Smooth muscle cell (in vitro differentiated cells): ENCODE measurements around the gene PTGIS. TPM values are rescaled to one million over a fixed set of nuclear protein-coding genes. Genes with fewer than 3 reads are reported as not detected.
"Not testable (repeated sequence)": the region's sequence is repeated elsewhere in the genome, so short reads cannot be mapped to it uniquely, and the experiment has no call there.

ENCODE experiments used
- DNase-seq: peaks from one replicate; lab custom pipeline; 2025; ENCODE audit not compliant: unreplicated experiment; lab: John Stamatoyannopoulos, UW
- H2AFZ ChIP-seq: fragments of 200-600 bp; sonication (generic); 2 replicates; pipeline ENCODE4 v1.6.0; 2016; ENCODE audit warnings: antibody characterized with exemption, low read depth, mild to moderate bottlenecking
- H3F3A ChIP-seq: fragments of 200-600 bp; sonication (generic); 2 replicates; pipeline ENCODE4 v1.6.0; 2017; ENCODE audit warnings: antibody characterized with exemption, low read depth
- H3K27ac ChIP-seq: fragments of 200-600 bp; sonication (generic); 2 replicates; pipeline ENCODE4 v1.5.1; 2016; ENCODE audit warnings: low read depth, mild to moderate bottlenecking
- H3K27me3 ChIP-seq: fragments of 200-600 bp; sonication (generic); 2 replicates; pipeline ENCODE4 v1.6.1; 2016; ENCODE audit warnings: low read depth, mild to moderate bottlenecking
- H3K36me3 ChIP-seq: fragments of 200-600 bp; sonication (generic); 2 replicates; pipeline ENCODE4 v1.5.1; 2016; ENCODE audit warnings: low read depth
- H3K4me1 ChIP-seq: fragments of 200-600 bp; sonication (generic); 2 replicates; pipeline ENCODE4 v1.5.1; 2016; ENCODE audit warnings: low read depth
- H3K4me2 ChIP-seq: fragments of 200-600 bp; sonication (generic); 2 replicates; pipeline ENCODE4 v1.6.0; 2016; ENCODE audit warnings: mild to moderate bottlenecking
- H3K4me3 ChIP-seq: fragments of 200-600 bp; sonication (generic); 2 replicates; pipeline ENCODE4 v1.5.1; 2016; ENCODE audit warnings: mild to moderate bottlenecking
- H3K79me2 ChIP-seq: fragments of 200-600 bp; sonication (generic); 2 replicates; pipeline ENCODE4 v1.6.0; 2016; ENCODE audit warnings: low read depth, mild to moderate bottlenecking
- H3K9ac ChIP-seq: fragments of 200-600 bp; sonication (generic); 2 replicates; pipeline ENCODE4 v1.6.0; 2016; ENCODE audit warnings: low read depth
- H3K9me3 ChIP-seq: fragments of 200-600 bp; sonication (generic); replicated peaks from 2 replicates; pipeline ENCODE4 v1.5.1; 2016; ENCODE audit warnings: low read depth
- H4K20me1 ChIP-seq: fragments of 200-600 bp; sonication (generic); 2 replicates; pipeline ENCODE4 v1.6.0; 2016; ENCODE audit warnings: low read depth
- CTCF ChIP-seq: fragments of 200-600 bp; sonication (generic); IDR thresholded peaks from 2 replicates; pipeline ENCODE4 v1.5.1; 2017; ENCODE audit warnings: borderline replicate concordance, mild to moderate bottlenecking, antibody characterized with exemption; ENCODE audit not compliant: insufficient read depth, poor library complexity, severe bottlenecking
- WGBS: methylation state at CpG from one replicate; pipeline ENCODE4 v1.1.7; 2016; ENCODE audit warnings: low lambda C conversion rate; 5-methylcytosine and 5-hydroxymethylcytosine counted together
- polyA plus RNA-seq: library from polyadenylated mRNA; unstranded; fragments of >200 nt; fragmentation: Nextera tagmentation; extraction: Ambion mirVana; gene quantifications from 2 replicates; pipeline ENCODE4 v1.2.1, GENCODE V29; 2016
- total RNA-seq: library from RNA; depleted of rRNA; stranded (reverse); fragments of >200 nt; gene quantifications from 2 replicates; pipeline ENCODE4 v1.2.3, GENCODE V29; 2014

Gene PTGIS
- total and polyA plus RNA-seq, 2 experiments from 2014 or later, result 0.18 to 0.64 TPM

GRCh38 chr20:49569411-49570115, 1.6 kb upstream of the PTGIS start:
- H3K79me2 ChIP-seq, result no peaks in the 10 kb centered on the region
- H3K9me3 ChIP-seq, result no peaks in the 10 kb centered on the region
- no peak overlapping the region for H2AFZ ChIP-seq
- H4K20me1 ChIP-seq, result no peaks in the 10 kb centered on the region
- no peaks in the 10 kb centered on the region for H3K36me3 ChIP-seq
- H3K4me1 ChIP-seq, result peaks cover 11% of the 10 kb centered on the region
- peaks cover 3% of the 10 kb centered on the region for H3K27me3 ChIP-seq
- no peak overlapping the region for H3K9ac ChIP-seq
- H3K27ac ChIP-seq, result no peak overlapping the region
- no peak overlapping the region for H3K4me3 ChIP-seq
- no peaks in the 10 kb centered on the region for H3F3A ChIP-seq
- no peak overlapping the region for H3K4me2 ChIP-seq
- DNase-seq, result no peak
- no peak for TF ChIP-seq CTCF
- 73% methylated on average over 10 of the region's 10 CpGs for WGBS

GRCh38 chr20:49568278-49569151, 578 bp upstream of the PTGIS start:
- TF ChIP-seq CTCF, result no peak
- H3K9ac ChIP-seq, result no peak overlapping the region
- H3K9me3 ChIP-seq, result no peaks in the 10 kb centered on the region
- H4K20me1 ChIP-seq, result no peaks in the 10 kb centered on the region
- no peak overlapping the region for H3K27ac ChIP-seq
- H3K79me2 ChIP-seq, result no peaks in the 10 kb centered on the region
- 41% methylated on average over 9 of the region's 18 CpGs for WGBS
- no peak for DNase-seq
- H3K36me3 ChIP-seq, result no peaks in the 10 kb centered on the region
- H3K4me2 ChIP-seq, result peak overlapping the region; percentile 85
- H3K4me3 ChIP-seq, result peak overlapping the region; percentile 57
- no peak overlapping the region for H2AFZ ChIP-seq
- peaks cover 3% of the 10 kb centered on the region for H3K27me3 ChIP-seq
- H3K4me1 ChIP-seq, result peaks cover 11% of the 10 kb centered on the region
- no peaks in the 10 kb centered on the region for H3F3A ChIP-seq

- Histone ChIP-seq H3K9ac (no peak overlapping the region), H3K79me2 (no peaks in the 10 kb centered on the region), H3K27me3 (peaks cover 3% of the 10 kb centered on the region), H3F3A (no peaks in the 10 kb centered on the region), H4K20me1 (no peaks in the 10 kb centered on the region), H3K9me3 (no peaks in the 10 kb centered on the region), H3K4me3 (peak overlapping the region; percentile 57), H3K27ac (no peak overlapping the region), H3K36me3 (no peaks in the 10 kb centered on the region), H3K4me1 (peaks cover 21% of the 10 kb centered on the region), H3K4me2 (no peak overlapping the region), H2AFZ (no peak overlapping the region)
- DNase-seq, result no peak
- WGBS, result 86% methylated on average over 11 of the region's 11 CpGs
- TF ChIP-seq CTCF, result no peak
Observed at GRCh38 chr20:49566401-49567364, 1.3 kb downstream of the PTGIS start.

GRCh38 chr20:49564991-49565390, 2.9 kb downstream of the PTGIS start:
- not testable (repeated sequence) for H2AFZ ChIP-seq, H3K4me3 ChIP-seq, H3F3A ChIP-seq, H3K79me2 ChIP-seq, H3K4me2 ChIP-seq, H3K27me3 ChIP-seq, H3K9ac ChIP-seq, H3K36me3 ChIP-seq, H3K27ac ChIP-seq, H4K20me1 ChIP-seq, H3K9me3 ChIP-seq, DNase-seq
- H3K4me1 ChIP-seq, result peaks cover 21% of the 10 kb centered on the region
- WGBS, result 97% methylated on average over 12 of the region's 12 CpGs
